GM13977 (cell line): Measurements from ENCODE around the gene PAOX.

ENCODE experiments used
- DNase-seq: peaks from one replicate; pipeline ENCODE4 v3.0.0; 2012; ENCODE audit warnings: low spot score
- in situ Hi-C: fragments of 300-500 bp; cut with MboI; formaldehyde crosslinking; loops from one replicate; pipeline ENCODE4 v1.12.0; 2022; ENCODE audit warnings: low sequenced_read_pairs, low pct_unique_long_range_greater_than_20kb, mixed read lengths, inconsistent platforms; ENCODE audit not compliant: unreplicated experiment
- TF ChIP-seq, protein P1 (sequence below): IDR thresholded peaks from 2 replicates; pipeline ENCODE4 v1.5.1; 2012; ENCODE audit warnings: mild to moderate bottlenecking, control low read depth; ENCODE audit not compliant: insufficient read depth; ENCODE audit errors: extremely low read depth, missing control alignments

Gene PAOX

DNA sequence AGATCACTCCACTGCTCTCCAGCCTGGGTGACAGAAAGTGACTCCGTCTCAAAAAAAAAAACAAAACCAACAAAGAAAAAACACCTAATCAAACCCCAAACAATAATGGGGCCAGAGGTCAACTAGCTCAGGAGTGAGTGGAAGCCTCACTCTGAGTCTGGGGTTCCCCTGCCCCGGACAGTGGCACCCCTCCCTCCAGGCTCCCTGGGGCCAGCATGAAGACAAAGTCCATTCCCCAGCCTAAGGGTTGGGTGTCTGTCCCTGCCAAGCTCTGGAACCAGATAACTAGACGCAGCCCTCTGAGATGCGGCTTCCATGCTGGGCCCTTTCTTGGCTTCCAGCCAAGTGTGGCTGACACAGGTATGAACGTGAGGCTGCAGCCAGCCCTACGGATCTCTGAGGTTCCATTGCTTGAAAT is 19.5 kb upstream of the PAOX start:
- no peak for DNase-seq
- in situ Hi-C loops = no loop called here
- TF ChIP-seq, protein P1, sequence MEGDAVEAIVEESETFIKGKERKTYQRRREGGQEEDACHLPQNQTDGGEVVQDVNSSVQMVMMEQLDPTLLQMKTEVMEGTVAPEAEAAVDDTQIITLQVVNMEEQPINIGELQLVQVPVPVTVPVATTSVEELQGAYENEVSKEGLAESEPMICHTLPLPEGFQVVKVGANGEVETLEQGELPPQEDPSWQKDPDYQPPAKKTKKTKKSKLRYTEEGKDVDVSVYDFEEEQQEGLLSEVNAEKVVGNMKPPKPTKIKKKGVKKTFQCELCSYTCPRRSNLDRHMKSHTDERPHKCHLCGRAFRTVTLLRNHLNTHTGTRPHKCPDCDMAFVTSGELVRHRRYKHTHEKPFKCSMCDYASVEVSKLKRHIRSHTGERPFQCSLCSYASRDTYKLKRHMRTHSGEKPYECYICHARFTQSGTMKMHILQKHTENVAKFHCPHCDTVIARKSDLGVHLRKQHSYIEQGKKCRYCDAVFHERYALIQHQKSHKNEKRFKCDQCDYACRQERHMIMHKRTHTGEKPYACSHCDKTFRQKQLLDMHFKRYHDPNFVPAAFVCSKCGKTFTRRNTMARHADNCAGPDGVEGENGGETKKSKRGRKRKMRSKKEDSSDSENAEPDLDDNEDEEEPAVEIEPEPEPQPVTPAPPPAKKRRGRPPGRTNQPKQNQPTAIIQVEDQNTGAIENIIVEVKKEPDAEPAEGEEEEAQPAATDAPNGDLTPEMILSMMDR = no peak

DNA sequence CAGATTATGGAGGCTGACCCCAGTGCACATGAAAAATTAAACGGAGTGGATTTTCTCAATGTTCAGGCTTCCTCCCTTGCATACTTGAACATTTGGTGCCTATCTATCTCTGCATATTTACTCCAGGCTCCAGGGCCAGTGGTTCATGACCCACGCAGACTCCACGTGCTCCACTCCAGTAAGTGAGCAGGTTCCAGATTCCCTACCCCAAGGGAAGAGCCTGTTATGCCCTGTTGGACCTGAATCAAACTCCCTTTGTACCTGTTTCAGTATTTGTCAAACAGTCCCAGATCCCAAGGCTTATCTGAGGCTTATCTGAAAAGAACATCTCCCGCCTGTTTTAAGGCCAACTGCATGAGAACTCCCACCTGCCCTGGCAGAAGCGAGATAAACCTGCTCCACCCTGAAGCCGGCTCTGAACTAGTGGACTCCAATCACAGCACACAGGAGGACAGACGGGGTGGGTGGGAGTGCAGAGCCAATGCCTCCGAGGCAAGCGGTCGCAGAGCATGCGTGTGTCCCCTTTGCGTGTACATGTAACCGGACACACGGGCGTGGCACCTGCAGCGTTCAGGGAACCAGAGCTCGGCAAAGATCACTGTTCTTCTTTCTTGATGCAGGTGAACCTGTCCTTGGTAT is 19.0 kb upstream of the PAOX start:
- in situ Hi-C loops = no loop called here

DNA sequence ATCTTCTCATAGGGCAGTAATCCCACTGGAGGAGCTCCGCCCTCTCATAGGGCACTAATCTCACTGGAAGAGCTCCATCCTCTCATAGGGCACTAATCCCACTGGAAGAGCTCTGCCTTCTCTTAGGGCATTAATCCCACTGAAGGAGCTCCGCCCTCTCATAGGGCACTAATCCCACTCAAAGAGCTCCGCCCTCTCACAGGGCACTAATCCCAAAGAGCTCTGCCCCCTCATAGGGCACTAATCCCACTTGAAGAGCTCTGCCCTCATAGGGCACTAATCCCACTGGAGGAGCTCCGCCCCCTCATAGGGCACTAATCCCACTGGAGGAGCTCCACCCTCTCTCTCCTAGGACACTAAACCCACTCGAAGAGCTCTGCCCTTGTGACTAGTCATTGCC is 17.8 kb upstream of the PAOX start:
- in situ Hi-C loops = no loop called here
- no peak for DNase-seq
- TF ChIP-seq, protein P1 = no peak

More for the DNA sequence above, 19.0 kb upstream of the PAOX start:
- TF ChIP-seq, protein P1 = no peak
- no peak for DNase-seq

DNA sequence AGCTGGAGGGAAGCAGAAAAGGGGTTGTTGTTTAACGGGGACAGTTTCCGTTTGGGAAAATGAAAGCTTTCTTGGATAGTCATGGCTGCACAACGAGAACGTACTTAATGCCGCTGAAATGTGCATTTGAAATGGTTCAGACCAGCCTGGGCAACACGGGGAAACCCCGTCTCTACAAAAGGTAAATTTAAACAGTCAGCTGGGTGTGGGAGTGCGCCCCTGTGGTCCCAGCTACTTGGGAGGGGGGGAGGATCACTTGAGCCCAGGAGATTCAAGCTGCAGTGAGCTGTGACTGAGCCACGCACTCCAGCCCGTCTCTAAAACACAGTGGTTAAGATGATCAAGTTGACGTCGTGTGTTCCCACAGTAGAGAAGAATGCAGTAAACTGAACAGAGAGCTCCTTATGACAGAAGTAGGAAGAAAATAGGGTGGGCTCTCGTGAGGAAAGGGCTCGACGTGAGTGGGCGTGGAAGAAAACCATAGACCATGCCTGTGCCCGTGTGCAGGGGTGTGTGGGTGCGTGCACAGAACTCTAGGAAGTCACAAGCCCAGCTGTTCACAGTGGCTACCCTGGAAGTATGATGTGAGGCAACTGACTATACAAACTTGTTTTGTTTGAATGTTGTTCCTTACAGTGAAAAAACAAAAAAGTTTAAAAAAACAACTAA is 17.2 kb upstream of the PAOX start:
- TF ChIP-seq, protein P1 = no peak
- in situ Hi-C loops = no loop called here
- DNase-seq = peak; percentile 64

DNA sequence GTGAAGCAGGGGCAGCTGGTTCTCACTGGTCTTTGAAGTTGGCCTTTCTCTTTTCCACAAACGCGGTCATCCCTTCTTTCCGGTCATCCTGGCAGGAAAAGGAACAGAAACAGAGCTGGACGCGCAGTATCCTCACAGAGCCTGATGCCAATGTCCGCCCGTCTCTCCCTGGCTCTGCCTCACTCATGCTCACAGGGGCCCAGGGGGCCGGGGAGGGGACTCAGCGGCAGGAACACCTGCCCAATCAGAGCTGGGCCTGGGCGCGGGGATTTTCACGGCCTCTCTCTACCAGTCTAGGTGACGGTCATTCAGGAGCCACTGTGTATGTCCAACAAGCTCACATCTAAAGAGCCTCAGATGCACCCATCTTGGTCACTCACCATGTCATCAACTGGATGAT is 16.2 kb upstream of the PAOX start:
- no peak for DNase-seq
- TF ChIP-seq, protein P1 = no peak
- in situ Hi-C loops = no loop called here

DNA sequence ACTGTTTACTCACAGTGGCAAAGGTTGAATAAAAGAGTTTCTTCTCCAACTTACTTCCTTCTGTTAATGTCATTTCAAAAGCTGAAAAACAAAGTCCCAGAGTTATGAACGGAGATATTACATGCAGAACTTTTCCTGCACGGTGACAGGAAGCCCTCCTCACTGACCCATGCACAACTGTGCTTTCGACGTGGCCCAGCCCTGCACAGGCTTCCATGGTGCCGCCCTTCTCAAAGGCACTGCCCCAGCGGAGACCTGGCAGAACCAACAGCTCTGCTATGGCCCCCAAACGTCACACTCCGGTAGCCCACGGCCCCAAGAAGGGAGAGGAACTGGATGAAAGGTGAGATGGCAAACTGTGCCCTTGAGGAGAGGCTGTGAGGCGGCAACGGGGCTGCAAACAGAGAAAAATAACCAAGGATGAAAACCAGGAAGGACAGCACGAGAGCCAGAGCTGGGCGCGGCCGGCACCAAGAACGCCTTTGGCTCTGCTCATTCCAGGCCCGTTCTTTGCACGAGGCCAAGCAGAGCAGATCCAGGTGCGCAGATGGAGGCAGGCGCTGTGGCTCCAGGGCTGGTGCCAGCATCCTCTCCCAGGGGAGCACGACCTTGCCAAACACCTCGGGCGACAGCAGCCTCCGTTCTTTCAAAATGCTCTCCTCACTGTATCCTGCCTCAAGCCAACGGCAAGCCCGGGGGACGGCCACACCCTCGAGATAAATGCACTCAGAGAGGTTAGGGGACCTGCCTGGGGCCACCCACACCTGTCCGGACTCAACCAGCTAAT is 14.2 kb upstream of the PAOX start:
- TF ChIP-seq, protein P1 = no peak
- in situ Hi-C loops = no loop called here

More for the DNA sequence above, 14.2 kb upstream of the PAOX start:
- no peak for DNase-seq
